HepG2 (cell line): ENCODE results near the gene FRK.

ENCODE experiments used
- CTCF ChIP-seq: sonication (generic); formaldehyde crosslinking; IDR thresholded peaks from 2 replicates; pipeline ENCODE4 v1.5.0; 2020; ENCODE audit warnings: mild to moderate bottlenecking, missing genetic modification reagents, moderate library complexity
- EP300 ChIP-seq, 3 experiments: sonication (generic) in 1 of 3; formaldehyde crosslinking in 1 of 3; IDR thresholded peaks; 2 replicates each; pipeline versions ENCODE4 v1.5.1 to v1.6.1; 2011 to 2020; ENCODE audit warnings: low read depth in 2 of 3, low read length in 2 of 3, borderline replicate concordance in 1 of 3, improper control_type of control experiment in 1 of 3, mild to moderate bottlenecking in 1 of 3, missing genetic modification reagents in 1 of 3, moderate library complexity in 1 of 3
- HMGA1 ChIP-seq: sonication (generic); formaldehyde crosslinking; conservative IDR thresholded peaks from 2 replicates; pipeline ENCODE4 v1.4.0; 2020; ENCODE audit warnings: missing genetic modification reagents
- HOXA9 ChIP-seq: sonication (generic); formaldehyde crosslinking; IDR thresholded peaks from 2 replicates; pipeline ENCODE4 v1.8.1; 2022; ENCODE audit warnings: missing genetic modification reagents, mild to moderate bottlenecking, moderate library complexity, borderline replicate concordance
- IKZF1 ChIP-seq: fragments of 450-650 bp; IDR thresholded peaks from 2 replicates; pipeline ENCODE4 v1.7.1; 2016
- NR1H2 ChIP-seq: sonication (generic); formaldehyde crosslinking; IDR thresholded peaks from 2 replicates; pipeline ENCODE4 v1.8.1; 2022; ENCODE audit warnings: low read depth, missing genetic modification reagents, borderline replicate concordance
- PHF8 ChIP-seq: sonication (generic); formaldehyde crosslinking; IDR thresholded peaks from 2 replicates; pipeline ENCODE4 v1.5.0; 2020; ENCODE audit warnings: missing genetic modification reagents
- POLR2A ChIP-seq, 2 experiments: IDR thresholded peaks; 2 replicates each; pipeline ENCODE4 v1.6.1; 2011; ENCODE audit warnings: low read depth in 2 of 2, low read length in 2 of 2, mild to moderate bottlenecking in 1 of 2, moderate library complexity in 1 of 2; ENCODE audit not compliant: insufficient read depth in 1 of 2
- SP1 ChIP-seq, 2 experiments: fragments of 450-650 bp in 1 of 2; sonication (generic) in 1 of 2; formaldehyde crosslinking in 1 of 2; IDR thresholded peaks; 2 replicates each; pipeline versions ENCODE4 v1.4.0 to v1.6.1; 2016 to 2020; ENCODE audit warnings: missing genetic modification reagents in 1 of 2
- ZBTB26 ChIP-seq: IDR thresholded peaks from 2 replicates; pipeline ENCODE4 v1.6.1; 2016; ENCODE audit warnings: missing compliant biosample characterization, missing genetic modification reagents, borderline replicate concordance
- ZFP36 ChIP-seq: fragments of 150-350 bp; IDR thresholded peaks from 2 replicates; pipeline ENCODE4 v1.6.1; 2018; ENCODE audit warnings: borderline replicate concordance, low read length, low read depth; ENCODE audit not compliant: partially characterized antibody
- ZNF296 ChIP-seq: sonication (generic); formaldehyde crosslinking; conservative IDR thresholded peaks from 2 replicates; pipeline ENCODE4 v1.5.0; 2020; ENCODE audit warnings: mild to moderate bottlenecking, missing genetic modification reagents
- ZNF674 ChIP-seq: sonication (generic); formaldehyde crosslinking; IDR thresholded peaks from 2 replicates; pipeline ENCODE4 v1.5.0; 2020; ENCODE audit warnings: low read depth, mild to moderate bottlenecking, missing genetic modification reagents
- ZNF839 ChIP-seq: sonication (generic); formaldehyde crosslinking; IDR thresholded peaks from 2 replicates; pipeline ENCODE4 v1.4.0; 2020; ENCODE audit warnings: missing genetic modification reagents, mild to moderate bottlenecking, borderline replicate concordance

DNA sequence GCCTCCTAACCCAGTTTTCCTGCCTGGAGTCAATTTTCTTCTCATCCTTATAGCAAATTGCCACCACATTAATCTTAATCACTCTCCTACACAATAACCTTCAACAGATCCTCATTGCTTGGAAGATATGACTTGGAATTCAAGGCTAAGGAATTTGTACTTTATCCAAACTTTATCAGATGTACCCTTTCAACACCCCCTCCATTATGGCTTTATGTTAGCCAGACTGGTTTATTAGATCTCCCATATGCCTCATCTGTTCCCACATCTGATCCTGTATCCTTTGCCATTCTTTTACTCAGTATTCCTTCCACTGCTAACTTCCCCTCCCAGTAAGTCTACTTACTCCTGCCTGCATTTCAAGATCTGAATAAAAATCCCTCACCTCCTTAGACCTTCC lies 4.0 kb upstream of the FRK start:
- TF ChIP-seq ZNF674 (CRISPR knock-in tag), result no peak
- no peak for TF ChIP-seq HOXA9 (CRISPR knock-in tag)
- TF ChIP-seq CTCF (CRISPR knock-in tag), result no peak
- TF ChIP-seq HMGA1 (CRISPR knock-in tag), result no peak
- TF ChIP-seq ZNF296, result no peak
- no peak for TF ChIP-seq EP300 (IDR thresholded peaks at IDR 0.05; ENCODE audit: low read depth in 2 of 2, low read length in 2 of 2)
- TF ChIP-seq EP300 (CRISPR knock-in tag; IDR thresholded peaks at IDR 0.05; ENCODE audit: borderline replicate concordance), result no peak
- TF ChIP-seq ZNF839 (CRISPR knock-in tag), result no peak
- no peak for TF ChIP-seq NR1H2 (CRISPR knock-in tag)
- TF ChIP-seq IKZF1, result no peak
- TF ChIP-seq PHF8, result no peak
- no peak for TF ChIP-seq ZFP36
- TF ChIP-seq POLR2A (IDR thresholded peaks at IDR 0.05; ENCODE audit: insufficient read depth in 1 of 2, low read depth in 2 of 2, low read length in 2 of 2), result no peak
- TF ChIP-seq ZBTB26 (CRISPR knock-in tag), result no peak
- no peak for TF ChIP-seq SP1 (IDR thresholded peaks at IDR 0.05)
- TF ChIP-seq SP1 (CRISPR knock-in tag; IDR thresholded peaks at IDR 0.05), result no peak
